Endothelial cell of umbilical vein (primary cell): ENCODE results near the gene NBEA. TPM values are rescaled to one million over a fixed set of nuclear protein-coding genes. Genes with fewer than 3 reads are reported as not detected.

Experiments
- BruUV-seq: library from RNA; stranded (reverse); fragments of 400-500 nt; replicated peaks from 2 replicates; lab custom pipeline; 2021; lab: Mats Ljungman, UMichigan
- CTCF ChIA-PET: fragments of 300-600, 350-600 bp; sonication (Branson Sonifier 250); formaldehyde crosslinking; loops from one replicate; lab custom pipeline; 2021; ENCODE audit warnings: antibody characterized with exemption, inconsistent platforms; lab: Charles Lee
- POLR2A ChIA-PET: fragments of 300-600, 350-600 bp; sonication (Branson Sonifier 250); formaldehyde crosslinking; loops from one replicate; lab custom pipeline; 2021; ENCODE audit warnings: antibody characterized with exemption, inconsistent platforms; lab: Charles Lee
- DNase-seq: peaks from one replicate; pipeline ENCODE4 v3.0.0-alpha.2; 2011; ENCODE audit warnings: low read depth, low spot score
- FAIRE-seq: peaks from 2 replicates; lab custom pipeline; 2011; peaks lifted over from hg19 to GRCh38; lab: Jason Lieb, UNC
- H2AFZ ChIP-seq: 2 replicates; pipeline ENCODE4 v1.6.0; 2012; ENCODE audit warnings: low read depth, low read length, control low read depth, inconsistent platforms
- H3K27ac ChIP-seq: 2 replicates; pipeline ENCODE4 v1.5.1; 2011; ENCODE audit warnings: low read depth, mild to moderate bottlenecking, control low read depth, low read length, moderate library complexity; ENCODE audit not compliant: insufficient read depth
- H3K27me3 ChIP-seq, 2 experiments: 2 replicates each; pipeline versions ENCODE4 v1.6.0 to v1.6.1; 2011; ENCODE audit warnings: low read length in 2 of 2, mixed read lengths in 1 of 2; ENCODE audit not compliant: control insufficient read depth in 2 of 2, insufficient read depth in 2 of 2
- H3K36me3 ChIP-seq, 2 experiments: 2 replicates in 1 of 2; 3 replicates in 1 of 2; pipeline ENCODE4 v1.5.1; 2011; ENCODE audit warnings: low read length in 2 of 2, mild to moderate bottlenecking in 1 of 2, moderate library complexity in 1 of 2; ENCODE audit not compliant: control insufficient read depth in 2 of 2, insufficient read depth in 2 of 2; ENCODE audit errors: extremely low read depth in 1 of 2
- H3K4me1 ChIP-seq: 3 replicates; pipeline ENCODE4 v1.5.1; 2011; ENCODE audit warnings: mild to moderate bottlenecking, low read length; ENCODE audit not compliant: control insufficient read depth, insufficient read depth; ENCODE audit errors: extremely low read depth
- H3K4me2 ChIP-seq: 2 replicates; pipeline ENCODE4 v1.6.1; 2011; ENCODE audit warnings: low read length, control low read depth, mixed read lengths; ENCODE audit not compliant: insufficient read depth
- H3K4me3 ChIP-seq, 3 experiments: fragments of 200-600 bp in 1 of 3; sonication (generic), shearing (Covaris generic) in 1 of 3; replicated peaks in 1 of 3; 2 replicates each; pipeline ENCODE4 v1.5.1; 2011 to 2016; ENCODE audit warnings: control low read depth in 3 of 3, low read length in 3 of 3, mild to moderate bottlenecking in 2 of 3, inconsistent platforms in 1 of 3, low read depth in 1 of 3, moderate library complexity in 1 of 3; ENCODE audit not compliant: insufficient read depth in 1 of 3
- H3K79me2 ChIP-seq: 2 replicates; pipeline ENCODE4 v1.6.0; 2012; ENCODE audit warnings: low read length, inconsistent platforms; ENCODE audit not compliant: control insufficient read depth, insufficient read depth
- H3K9ac ChIP-seq: replicated peaks from 2 replicates; pipeline ENCODE3; 2011; ENCODE audit warnings: low read length, control low read depth; ENCODE audit not compliant: insufficient read depth; ENCODE audit errors: extremely low read depth
- H3K9me1 ChIP-seq: replicated peaks from 3 replicates; pipeline ENCODE4 v1.6.0; 2011; ENCODE audit warnings: mild to moderate bottlenecking, low read length; ENCODE audit not compliant: control insufficient read depth, insufficient read depth; ENCODE audit errors: extremely low read depth
- H3K9me3 ChIP-seq: replicated peaks from 2 replicates; pipeline ENCODE4 v1.5.1; 2012; ENCODE audit warnings: low read length, inconsistent platforms; ENCODE audit not compliant: control insufficient read depth, insufficient read depth
- H4K20me1 ChIP-seq: replicated peaks from 2 replicates; pipeline ENCODE3; 2011; ENCODE audit warnings: mild to moderate bottlenecking, low read length; ENCODE audit not compliant: control insufficient read depth, insufficient read depth; ENCODE audit errors: extremely low read depth
- EZH2 ChIP-seq: IDR thresholded peaks from 2 replicates; pipeline ENCODE4 v1.6.1; 2012; ENCODE audit warnings: borderline replicate concordance, low read depth, mild to moderate bottlenecking, moderate library complexity, low read length, inconsistent platforms; ENCODE audit not compliant: severe bottlenecking
- FOS ChIP-seq: IDR thresholded peaks from 2 replicates; pipeline ENCODE4 v1.6.1; 2011; ENCODE audit warnings: mild to moderate bottlenecking, low read length, moderate library complexity, borderline replicate concordance; ENCODE audit not compliant: insufficient read depth
- GATA2 ChIP-seq: IDR thresholded peaks from 2 replicates; pipeline ENCODE4 v1.7.0; 2011; ENCODE audit warnings: low read depth, mild to moderate bottlenecking, moderate library complexity, mixed read lengths, low read length; ENCODE audit not compliant: insufficient read length, insufficient read depth
- JUN ChIP-seq: IDR thresholded peaks from 2 replicates; pipeline ENCODE4 v1.6.1; 2011; ENCODE audit warnings: borderline replicate concordance, low read depth; ENCODE audit not compliant: insufficient read length, insufficient read depth
- MAX ChIP-seq: IDR thresholded peaks from 2 replicates; pipeline ENCODE4 v1.6.1; 2011; ENCODE audit not compliant: insufficient read depth, insufficient read length
- MYC ChIP-seq: IDR thresholded peaks from one replicate; pipeline ENCODE4 v1.6.1; 2011; ENCODE audit warnings: mild to moderate bottlenecking, low read depth, low read length
- POLR2A ChIP-seq: IDR thresholded peaks from 2 replicates; pipeline ENCODE4 v1.6.1; 2012; ENCODE audit warnings: low read depth, mild to moderate bottlenecking, control low read depth, low read length
- dilution Hi-C: fragments of 300-500 bp; cut with MboI; formaldehyde crosslinking; loops from one replicate; pipeline ENCODE4 v1.15.0; 2019; ENCODE audit warnings: low sequenced_read_pairs; ENCODE audit not compliant: extremely low pct_ligation_motif_present
- intact Hi-C: fragments of 100-400 bp; cut with micrococcal nuclease; formaldehyde crosslinking; loops from one replicate; pipeline ENCODE4 v1.10.0; 2022
- polyA plus RNA-seq, 4 experiments: library from polyadenylated mRNA; depleted of rRNA in 3 of 4; stranded (reverse) in 3 of 4; unstranded in 1 of 4; fragments of >200 nt; gene quantifications; 2 replicates each; pipeline versions ENCODE4 v1.2.1 to v1.2.3, GENCODE V29; 2011 to 2012; ENCODE audit warnings: missing spikeins in 1 of 4
- total RNA-seq: library from RNA; stranded (reverse); gene quantifications from 2 replicates; pipeline ENCODE4 v1.2.3, GENCODE V29; 2021

NBEA gene
- total and polyA plus RNA-seq, 2 donors (not counting 3 experiments of a cell fraction or from before 2014, with no cell fraction given) = 3.0 to 4.8 TPM

GRCh38 chr13:35548790-35549189, 606.7 kb downstream of the NBEA start:
- H3K9me1 ChIP-seq = no peaks in the 10 kb centered on the region
- H4K20me1 ChIP-seq = no peaks in the 10 kb centered on the region
- H3K4me2 ChIP-seq = no peak overlapping the region
- DNase-seq = no peak
- no peaks in the 10 kb centered on the region for H3K9me3 ChIP-seq
- no peak for FAIRE-seq
- BruUV-seq = no TSS peak
- intact Hi-C loops = no loop called here
- TF ChIP-seq MAX (no peak), FOS (no peak)
- peaks cover 16% of the 10 kb centered on the region for H3K4me1 ChIP-seq
- no peak overlapping the region for H3K4me3 ChIP-seq
- no peaks in the 10 kb centered on the region for H3K36me3 ChIP-seq
- H3K27ac ChIP-seq = no peak overlapping the region
- no peak overlapping the region for H3K9ac ChIP-seq
- dilution Hi-C loops = no loop called here
- ChIA-PET CTCF (interaction anchor here (0.9 kb wide), 1 partner anchor 36 kb away, joined by 4 read pairs; no protein-coding TSS in a partner anchor), POLR2A (no interaction called here)
- H2AFZ ChIP-seq = no peak overlapping the region
- no peaks in the 10 kb centered on the region for H3K79me2 ChIP-seq
- no peaks in the 10 kb centered on the region for H3K27me3 ChIP-seq

- H2AFZ ChIP-seq = no peak overlapping the region
- intact Hi-C loops = no loop called here
- no peak overlapping the region for H3K4me2 ChIP-seq
- TF ChIP-seq GATA2 (peak; percentile 59), MYC (no peak), POLR2A (no peak), EZH2 (no peak), JUN (peak; percentile 38), FOS (peak; percentile 78)
- dilution Hi-C loops = no loop called here
- no peaks in the 10 kb centered on the region for H3K27me3 ChIP-seq
- H3K9me3 ChIP-seq = no peaks in the 10 kb centered on the region
- no peaks in the 10 kb centered on the region for H3K36me3 ChIP-seq
- H3K4me1 ChIP-seq = peaks cover 16% of the 10 kb centered on the region
- ChIA-PET POLR2A (no interaction called here), CTCF (interaction anchor here (0.9 to 1.2 kb wide), 3 partner anchors 10 to 37 kb away, joined by 3 to 4 read pairs (median 4); no protein-coding TSS in a partner anchor)
- H3K4me3 ChIP-seq = no peak overlapping the region
- no peak overlapping the region for H3K27ac ChIP-seq
- no TSS peak for BruUV-seq
- no peaks in the 10 kb centered on the region for H3K79me2 ChIP-seq
- FAIRE-seq (peak; percentile 46), DNase-seq (peak; percentile 75)
- no peak overlapping the region for H3K9ac ChIP-seq
- H4K20me1 ChIP-seq = no peaks in the 10 kb centered on the region
- H3K9me1 ChIP-seq = no peaks in the 10 kb centered on the region
These were observed 607.4 kb downstream of the NBEA start for GRCh38 chr13:35549481-35549880.
